ENCODE measurements around the gene AHRR.
"Not testable (repeated sequence)": the region's sequence is repeated elsewhere in the genome, so short reads cannot be mapped to it uniquely, and the experiment has no call there.

AHRR gene

GRCh38 chr5:306011-306805 is 15.3 kb upstream of the AHRR start:
- no peak for DNase-seq

DNA sequence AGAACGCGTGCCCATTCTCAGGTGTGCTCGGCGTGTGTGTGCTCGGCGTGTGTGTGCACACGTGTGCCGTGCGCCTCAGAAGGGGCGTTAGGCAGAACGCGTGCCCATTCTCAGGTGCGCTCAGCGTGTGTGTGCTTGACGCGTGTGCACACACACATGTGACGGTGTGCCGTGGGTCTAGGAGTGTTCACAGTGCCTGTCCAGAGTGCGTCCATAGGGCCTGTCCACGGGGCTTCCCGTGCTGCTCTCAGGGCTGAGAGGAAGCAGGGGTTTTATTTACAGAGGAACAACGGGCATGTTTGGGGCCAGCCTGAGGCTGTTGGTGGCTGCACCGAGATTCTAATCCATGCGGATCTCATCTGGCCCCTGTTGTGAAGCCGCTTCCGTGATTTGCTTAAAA is 14.2 kb upstream of the AHRR start:
- DNase-seq = no peak

DNA sequence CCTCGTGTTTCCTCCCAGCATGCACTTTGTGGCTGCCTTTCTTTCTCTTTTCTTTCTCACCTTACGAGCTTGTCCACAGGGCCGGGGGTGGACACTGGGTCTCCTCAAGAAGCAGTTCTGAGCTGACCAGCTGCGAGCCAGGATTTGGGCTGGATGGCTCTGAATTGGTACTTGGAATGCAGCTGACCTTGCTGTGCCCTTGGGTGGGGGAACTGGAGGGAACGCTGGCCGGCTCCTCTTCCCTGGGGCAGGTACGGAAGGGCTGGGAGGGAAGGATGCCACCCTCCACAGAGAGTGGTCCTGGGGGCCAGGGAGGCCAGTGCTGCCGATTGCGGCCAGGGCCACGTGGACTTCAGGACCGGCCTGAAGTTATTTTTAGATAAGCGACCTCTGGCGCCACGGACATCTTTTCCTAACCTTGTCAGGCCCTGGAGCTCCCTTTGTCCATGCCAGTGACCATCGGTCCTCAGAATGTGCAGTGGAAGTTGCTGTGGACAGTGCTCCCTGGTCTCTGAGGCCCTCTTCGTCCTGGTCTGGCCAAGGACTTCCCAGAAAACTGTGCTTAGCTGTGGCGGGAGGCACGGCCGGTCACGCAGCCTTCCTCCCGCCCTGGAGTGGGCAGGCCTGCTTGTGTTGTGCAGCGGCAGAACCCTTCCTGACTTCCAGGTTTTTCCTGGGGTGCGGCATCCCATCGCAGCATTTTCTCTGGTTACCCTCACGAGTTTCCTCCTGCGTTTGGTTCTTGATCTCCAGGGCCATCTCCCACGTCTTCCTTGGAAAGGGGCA is 13.5 kb upstream of the AHRR start:
- DNase-seq = no peak

DNA sequence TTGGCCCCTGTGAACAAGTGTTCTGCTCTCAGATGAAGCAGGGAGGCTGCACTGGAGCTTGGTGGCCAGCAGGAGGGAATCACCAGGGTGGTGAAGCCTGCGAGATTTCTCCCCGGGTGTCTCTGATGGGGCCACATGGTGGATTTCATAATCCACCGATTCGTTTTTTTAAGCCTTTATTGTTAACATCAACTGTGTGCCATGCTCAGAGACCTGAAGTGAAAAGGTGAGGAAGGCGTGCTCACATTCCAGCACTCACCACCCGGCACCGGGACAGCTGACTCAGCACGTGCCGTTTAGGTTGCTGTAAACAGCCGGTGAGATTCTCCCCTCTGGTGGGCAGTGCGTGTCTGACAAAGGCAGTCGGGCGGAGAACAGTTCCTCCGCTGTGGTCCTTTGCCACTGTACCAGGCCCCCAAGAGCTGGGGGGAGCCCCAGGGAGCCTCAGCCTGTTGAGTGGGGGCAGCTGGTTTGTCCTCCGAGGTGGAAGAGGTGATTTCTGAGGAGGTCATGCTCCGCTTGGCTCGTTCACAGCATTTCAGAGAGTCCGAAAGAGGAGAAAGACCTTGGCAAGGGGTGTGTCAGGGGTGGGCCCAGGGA is 12.7 kb upstream of the AHRR start:
- no peak for DNase-seq

DNA sequence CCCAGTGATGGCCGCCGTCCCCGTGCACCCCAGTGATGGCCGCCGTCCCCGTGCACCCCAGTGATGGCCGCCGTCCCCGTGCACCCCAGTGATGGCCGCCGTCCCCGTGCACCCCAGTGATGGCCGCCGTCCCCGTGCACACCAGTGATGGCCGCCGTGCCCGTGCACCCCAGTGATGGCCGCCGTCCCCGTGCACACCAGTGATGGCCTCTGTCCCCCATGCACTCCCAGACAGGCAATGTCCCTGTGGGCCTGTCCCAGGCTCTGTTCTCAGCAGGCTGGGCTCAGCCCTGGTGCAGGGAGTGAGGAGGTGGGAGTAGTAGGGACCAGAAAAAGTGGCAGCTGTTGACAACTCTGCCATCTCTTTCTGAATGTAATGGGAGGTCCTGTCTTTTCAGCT is 11.7 kb upstream of the AHRR start:
- DNase-seq = not testable (repeated sequence)

GRCh38 chr5:310516-310915 is 11.0 kb upstream of the AHRR start:
- DNase-seq = no peak

DNA sequence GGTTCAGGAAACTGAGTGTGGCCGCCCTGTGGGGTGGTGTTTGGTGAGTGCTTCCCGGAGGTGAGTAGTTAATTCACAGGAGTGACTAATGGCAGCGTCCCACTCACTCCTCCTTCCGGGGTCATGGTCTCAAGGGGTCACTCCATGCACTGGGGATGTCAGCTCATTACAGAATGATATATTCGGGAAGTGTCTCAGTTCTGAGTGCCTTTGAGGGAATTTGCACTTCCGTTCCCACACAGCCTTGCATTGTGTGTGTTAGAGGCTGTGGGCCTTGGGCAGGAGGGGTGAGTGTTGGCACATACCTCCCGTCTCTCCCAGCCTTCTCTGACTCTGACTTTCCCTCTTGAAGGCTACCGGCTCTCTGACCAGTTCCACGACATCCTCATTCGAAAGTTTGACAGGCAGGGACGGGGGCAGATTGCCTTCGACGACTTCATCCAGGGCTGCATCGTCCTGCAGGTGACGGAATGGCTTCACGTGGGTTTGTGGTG is 10.5 kb upstream of the AHRR start:
- DNase-seq = no peak

- DNase-seq = no peak
Observed at GRCh38 chr5:311963-312362, 9.6 kb upstream of the AHRR start.

DNA sequence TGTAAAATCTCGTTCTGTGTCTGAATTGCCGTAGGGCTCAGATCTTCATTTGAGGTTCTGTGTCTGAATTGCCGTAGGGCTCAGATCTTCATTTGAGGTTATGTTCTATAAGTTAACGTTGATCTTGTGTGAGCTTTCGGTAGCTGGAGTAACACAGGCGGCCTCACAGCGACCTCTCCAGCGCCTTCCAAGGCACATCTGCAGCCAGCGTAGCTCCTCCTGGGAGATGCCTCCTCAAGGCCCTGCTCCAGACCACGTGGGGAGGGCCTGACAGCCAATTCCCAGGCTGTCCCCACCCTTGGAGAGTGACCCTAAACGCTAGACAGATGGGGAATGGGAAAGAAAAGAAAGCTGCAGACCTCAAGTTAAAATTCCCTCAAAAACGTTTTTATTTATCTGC is 8.7 kb upstream of the AHRR start:
- no peak for DNase-seq

DNA sequence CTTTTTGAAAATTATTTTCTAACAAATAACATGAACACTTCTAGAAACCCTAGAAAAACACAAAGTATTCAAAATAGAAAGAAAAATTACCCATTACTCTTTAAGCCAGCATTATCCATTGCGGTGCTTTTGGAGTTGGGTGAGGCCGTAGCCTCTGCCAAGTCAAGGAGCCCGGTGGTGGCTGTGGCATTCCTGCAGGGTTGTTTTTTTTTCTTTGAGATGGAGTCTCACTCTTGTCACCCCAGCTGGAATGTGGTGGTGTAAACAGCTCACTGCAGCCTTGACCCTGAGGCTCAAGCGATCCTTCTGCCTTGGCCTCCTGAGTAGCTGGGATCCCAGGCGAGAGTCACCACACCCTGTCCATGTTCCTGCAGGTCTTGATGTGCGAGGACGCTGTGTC is 8.2 kb upstream of the AHRR start:
- DNase-seq = no peak

DNA sequence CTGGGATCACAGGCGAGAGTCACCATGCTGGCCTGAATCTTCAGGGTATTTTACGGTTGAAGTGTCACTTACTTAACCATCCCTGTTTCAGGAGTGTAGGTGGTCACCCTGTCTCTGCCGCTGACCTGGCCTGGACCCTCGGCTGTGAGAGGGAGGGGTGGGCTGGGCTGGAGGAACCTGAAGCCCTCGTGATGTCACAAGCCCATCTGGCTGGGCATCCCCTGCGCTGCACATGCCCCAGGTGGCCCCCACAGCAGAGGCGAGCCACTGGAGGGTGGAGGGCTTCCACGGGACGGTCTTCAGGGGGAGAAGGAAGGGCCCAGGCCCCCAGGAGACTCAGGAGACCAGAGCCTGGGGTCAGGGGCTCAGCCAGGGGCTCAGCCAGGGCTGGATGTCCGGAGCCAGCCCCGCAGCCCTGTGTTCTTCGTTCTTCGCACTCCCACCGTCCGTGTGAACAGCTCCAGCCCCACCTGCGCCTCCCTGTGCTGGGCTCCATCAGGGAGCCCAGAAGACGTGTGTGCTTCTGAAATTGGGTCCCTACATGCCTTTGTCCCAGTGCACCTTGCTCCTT is 7.6 kb upstream of the AHRR start:
- no peak for DNase-seq

- DNase-seq = no peak
Observed at GRCh38 chr5:314676-315487, 6.6 kb upstream of the AHRR start.

- no peak for DNase-seq
Observed at GRCh38 chr5:315488-316209, 5.9 kb upstream of the AHRR start.

DNA sequence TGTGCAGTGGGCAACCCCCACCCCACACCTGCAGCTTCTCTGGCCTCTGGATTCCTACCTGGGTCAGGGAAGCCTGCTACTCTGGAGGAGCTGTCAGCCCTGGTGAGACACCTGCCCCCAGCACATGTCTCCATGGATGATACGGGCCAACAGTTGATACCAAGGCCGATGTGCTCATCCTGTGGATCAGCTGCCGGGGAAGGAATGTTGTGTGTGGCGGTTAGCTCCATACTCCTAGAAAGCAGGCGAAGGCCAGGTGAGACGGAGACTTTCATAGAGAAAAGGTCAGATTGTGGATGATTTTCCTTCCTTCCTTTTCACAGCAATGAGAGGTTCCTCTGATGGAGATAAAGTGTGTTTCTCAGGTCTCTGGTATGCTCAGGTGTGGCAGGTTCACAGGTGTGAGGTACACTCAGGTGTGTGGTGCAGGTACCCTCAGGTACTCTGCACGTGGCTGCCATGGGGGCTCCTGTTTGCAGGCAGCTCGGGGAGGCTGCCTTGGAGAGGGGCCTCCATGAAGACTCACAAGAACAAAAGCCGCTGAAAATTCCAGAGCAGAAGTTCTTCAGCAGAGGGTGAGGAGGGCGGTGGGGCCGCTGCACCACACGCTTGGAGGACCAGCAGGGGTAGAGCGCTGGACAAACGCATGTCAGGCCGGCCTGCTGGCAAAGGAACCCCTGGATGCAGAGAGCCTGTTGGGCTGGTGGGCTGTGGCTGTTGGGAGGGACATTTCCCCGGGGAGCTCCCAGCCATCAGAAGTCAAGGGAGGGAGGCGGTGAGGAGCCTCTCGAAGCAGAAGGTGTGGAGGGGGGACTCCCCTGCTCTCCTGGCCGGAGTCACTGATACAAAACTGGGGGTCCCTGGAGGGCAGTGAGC is 5.1 kb upstream of the AHRR start:
- no peak for DNase-seq

DNA sequence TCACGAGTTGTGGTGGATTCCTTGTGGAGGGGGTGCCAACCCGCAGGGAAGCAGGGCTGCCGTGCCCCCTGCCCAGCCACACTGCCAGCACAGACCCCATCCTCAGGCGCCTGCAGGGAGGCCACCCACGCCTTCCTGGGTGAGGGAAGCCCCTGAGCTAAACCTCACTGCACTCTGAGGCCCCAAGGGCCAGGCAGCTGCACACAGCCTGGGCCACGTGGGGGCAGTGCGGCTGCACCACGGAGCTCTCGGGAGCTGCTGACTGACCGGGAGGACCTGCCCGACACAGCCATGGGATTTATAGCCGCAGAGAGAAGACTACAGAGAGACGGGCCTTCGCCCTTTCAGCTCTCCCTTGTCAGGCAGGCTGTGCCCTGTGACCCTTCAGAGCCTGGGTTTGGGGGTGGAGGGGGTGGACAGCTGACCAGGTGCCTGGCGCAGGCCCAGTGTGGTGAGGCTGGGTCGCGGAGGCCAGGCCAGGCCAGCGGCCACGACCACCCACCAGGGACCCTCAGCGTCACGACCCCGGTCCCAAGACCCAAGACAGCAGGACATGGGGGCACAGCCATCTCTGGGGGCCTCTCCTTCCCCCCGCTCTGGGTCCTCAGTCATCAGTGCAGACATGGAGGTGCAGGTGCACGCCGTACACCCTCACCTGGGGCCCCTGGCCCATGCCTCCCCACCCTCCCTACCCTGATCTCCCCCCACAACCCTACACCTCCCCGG is 4.3 kb upstream of the AHRR start:
- no peak for DNase-seq

GRCh38 chr5:318341-318897 is 3.1 kb upstream of the AHRR start:
- no peak for DNase-seq

DNA sequence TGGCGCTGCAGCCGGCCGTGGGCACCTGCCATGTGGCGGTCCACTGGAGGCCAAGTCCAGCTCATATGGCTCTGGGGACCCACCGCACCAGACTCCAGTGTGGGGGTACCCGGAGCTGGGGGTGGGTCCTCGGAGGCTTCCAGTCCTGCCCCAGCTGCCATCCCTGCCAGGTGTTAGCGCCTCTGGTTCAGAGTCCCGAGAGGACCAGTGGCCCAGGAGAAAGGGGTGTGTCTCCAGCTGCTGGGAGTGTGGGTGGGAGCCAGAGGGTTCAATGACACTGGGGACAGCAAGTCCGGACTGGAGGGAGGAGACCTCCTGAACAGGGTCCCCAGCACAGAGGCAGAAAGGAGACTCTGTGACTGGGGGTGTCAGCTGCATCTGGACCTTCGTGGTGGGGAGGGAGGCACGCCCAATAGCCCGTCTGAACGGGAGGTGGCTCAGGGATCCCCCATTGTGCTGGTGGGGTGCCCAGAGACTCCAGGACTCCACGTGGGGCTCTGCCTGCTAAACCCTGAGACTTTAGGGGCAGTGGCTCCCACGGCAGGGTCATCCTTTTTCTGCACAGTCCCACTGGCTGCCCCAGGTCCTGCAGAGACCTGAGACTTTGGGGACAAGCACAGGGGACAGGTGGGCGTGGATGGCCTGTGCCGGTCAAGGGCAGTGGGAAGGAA is 2.4 kb upstream of the AHRR start:
- no peak for DNase-seq

DNA sequence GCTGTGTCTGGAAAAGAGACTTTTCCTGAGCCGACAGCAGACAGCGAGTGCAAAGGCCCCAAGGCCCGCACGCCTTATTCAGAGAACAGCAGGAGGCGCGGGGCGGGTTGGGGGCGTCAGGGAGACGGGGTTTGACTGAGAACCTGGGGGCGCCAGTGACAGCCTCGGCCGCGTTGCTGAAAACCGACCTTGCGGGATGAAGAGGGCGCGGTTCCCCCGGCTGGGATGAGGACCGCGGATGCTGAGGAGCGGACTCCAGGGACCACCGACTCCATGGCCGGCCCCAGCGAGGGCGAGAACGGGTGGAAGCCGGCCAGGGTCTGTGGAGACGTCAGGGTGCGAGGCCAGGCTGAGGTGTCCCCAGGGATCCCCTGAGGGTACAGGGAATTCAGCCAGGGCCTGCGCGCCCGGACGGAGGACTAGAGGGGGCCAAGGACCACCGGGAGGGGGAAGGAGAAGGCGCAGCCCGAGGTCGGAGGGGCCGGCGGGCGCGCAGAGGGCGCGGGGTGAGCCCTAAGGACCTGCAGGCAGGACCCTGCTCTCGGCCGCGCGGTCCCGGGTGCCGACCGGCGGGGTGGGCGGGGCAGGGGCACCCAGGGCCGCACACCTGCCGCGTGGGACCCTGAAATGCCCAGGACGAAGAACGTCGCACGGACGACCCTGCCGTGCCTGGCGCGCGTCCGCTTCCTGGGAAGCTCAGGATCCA is 837 bp upstream of the AHRR start:
- no peak for DNase-seq
